ENCODE results near the gene PCNX3.

Gene PCNX3

DNA sequence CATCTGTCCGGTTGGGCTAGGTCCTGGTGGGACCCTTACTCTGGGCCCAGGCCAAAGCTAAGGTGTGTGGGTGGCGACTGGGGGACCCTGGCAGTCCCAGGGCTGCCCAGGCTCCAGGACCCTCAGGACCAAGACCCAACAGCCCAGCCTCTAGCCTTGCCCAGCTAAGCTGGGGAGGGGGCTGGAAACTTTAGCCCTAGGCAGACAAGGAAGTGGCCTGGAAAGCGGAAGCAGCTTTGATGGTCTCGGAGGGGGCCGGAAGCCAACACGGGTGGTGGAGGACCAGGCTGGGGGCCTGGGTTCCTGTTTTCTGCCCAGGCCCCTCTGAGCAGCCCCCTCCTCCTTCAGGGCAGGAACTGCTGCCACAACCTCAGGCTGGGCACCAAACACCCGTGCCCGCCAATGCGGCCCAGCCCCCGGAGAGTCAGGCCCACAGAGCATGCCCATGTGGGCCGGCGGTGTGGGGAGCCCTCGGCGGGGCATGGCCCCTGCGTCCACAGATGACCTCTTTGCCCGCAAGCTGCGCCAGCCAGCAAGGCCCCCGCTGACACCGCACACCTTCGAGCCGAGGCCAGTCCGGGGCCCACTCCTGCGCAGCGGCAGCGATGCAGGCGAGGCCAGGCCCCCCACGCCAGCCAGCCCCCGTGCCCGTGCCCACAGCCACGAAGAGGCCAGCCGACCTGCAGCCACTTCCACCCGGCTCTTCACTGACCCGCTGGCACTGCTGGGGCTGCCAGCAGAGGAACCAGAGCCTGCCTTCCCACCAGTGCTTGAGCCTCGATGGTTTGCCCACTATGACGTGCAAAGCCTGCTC lies 25.1 kb downstream of the PCNX3 start:
- peak; percentile 55 for DNase-seq

DNA sequence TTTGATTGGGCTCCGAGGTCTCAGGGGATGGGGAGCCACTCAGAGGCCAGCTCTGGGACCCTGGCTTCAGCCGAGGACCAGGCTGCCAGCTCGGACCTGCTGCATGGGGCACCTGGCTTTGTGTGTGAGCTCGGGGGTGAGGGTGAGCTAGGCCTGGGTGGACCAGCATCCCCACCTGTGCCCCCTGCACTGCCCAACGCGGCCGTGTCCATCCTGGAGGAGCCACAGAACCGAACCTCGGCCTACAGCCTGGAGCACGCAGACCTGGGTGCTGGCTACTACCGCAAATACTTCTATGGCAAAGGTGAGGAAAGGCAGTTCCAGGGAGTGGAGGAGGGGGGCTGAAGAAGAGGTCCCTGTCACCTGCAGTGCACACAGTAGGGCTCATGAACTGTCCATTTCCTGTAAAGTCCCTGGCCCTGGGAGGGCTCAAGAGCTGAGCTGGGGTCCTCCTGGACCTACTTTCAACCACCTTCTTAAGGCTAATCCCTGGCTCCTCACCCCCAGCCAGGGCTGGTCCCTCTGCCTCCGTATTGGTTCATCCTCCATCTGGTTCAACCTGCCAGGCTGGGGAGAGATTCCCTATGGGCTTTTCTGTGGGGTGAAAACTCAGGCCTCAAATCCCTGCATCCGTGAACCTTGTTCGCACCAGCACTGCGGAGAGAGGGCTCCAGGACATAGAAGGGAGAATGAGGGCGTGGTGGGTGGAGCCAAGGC lies 25.9 kb downstream of the PCNX3 start:
- no peak for DNase-seq

- DNase-seq: no peak
Measured at GRCh38 chr11:65642014-65642671, 26.6 kb downstream of the PCNX3 start.

- no peak for DNase-seq
Measured at GRCh38 chr11:65643971-65644370, 28.4 kb downstream of the PCNX3 start.

DNA sequence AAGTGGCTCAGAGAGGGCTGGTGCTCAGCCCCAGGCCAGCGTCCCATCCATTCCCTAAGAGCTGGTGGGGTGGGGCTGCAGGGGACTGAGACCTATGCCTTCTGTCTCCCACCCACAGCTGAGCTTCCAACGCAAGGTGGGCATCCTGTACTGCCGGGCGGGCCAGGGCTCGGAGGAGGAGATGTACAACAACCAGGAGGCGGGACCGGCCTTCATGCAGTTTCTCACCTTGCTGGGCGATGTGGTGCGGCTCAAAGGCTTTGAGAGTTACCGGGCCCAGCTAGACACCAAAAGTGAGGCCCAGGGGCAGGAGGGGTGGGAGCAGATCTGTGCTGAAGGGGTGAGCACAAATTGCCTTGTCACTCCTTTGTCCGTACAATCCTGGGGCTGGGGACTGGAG lies 29.3 kb downstream of the PCNX3 start:
- DNase-seq: no peak

GRCh38 chr11:65645710-65646109 lies 30.1 kb downstream of the PCNX3 start:
- no peak for DNase-seq

DNA sequence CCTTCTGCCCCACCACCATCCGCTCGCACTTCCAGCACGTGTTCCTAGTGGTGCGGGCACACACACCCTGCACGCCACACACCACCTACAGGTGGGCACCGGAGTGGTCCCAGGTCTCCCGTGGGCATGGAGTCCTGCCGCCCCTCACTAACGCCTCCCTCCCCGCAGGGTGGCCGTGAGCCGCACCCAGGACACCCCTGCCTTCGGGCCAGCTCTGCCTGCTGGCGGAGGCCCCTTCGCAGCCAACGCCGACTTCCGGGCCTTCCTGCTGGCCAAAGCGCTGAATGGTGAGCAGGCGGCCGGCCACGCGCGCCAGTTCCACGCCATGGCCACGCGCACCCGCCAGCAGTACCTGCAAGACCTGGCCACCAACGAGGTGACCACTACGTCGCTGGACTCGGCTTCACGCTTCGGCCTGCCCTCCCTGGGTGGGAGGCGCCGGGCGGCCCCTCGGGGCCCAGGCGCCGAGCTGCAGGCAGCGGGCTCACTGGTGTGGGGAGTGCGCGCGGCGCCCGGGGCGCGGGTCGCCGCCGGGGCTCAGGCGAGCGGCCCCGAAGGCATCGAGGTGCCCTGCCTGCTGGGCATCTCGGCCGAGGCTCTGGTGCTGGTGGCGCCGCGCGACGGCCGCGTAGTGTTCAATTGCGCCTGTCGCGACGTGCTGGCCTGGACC lies 30.8 kb downstream of the PCNX3 start:
- no peak for DNase-seq

DNA sequence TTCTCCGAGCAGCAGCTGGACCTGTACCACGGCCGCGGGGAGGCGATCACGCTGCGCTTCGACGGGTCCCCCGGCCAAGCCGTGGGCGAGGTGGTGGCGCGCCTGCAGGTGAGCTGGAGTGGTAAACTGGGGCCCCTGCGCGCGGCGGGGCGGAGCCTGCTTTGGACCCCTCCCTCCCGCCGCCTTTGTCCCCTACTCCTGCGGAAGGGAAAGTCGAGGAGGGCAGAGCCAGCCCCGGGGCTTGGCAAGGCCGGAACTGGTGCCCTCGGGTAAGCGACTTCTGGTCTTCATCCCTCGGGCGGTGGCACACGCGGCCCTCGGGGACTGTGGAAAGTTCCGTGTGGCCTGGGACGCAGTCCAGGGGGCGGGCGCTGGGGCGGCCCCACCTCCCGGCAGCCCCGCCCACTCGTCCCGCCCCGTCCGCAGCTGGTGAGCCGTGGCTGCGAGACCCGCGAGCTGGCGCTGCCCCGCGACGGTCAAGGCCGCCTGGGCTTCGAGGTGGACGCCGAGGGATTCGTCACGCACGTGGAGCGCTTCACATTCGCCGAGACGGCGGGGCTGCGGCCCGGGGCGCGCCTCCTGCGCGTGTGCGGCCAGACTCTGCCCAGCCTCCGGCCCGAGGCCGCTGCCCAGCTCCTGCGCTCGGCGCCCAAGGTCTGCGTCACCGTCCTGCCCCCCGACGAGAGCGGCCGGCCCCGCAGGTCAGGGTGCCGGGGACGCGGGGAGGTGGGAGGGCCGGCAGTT lies 31.6 kb downstream of the PCNX3 start:
- no peak for DNase-seq

GRCh38 chr11:65648997-65649493 lies 33.5 kb downstream of the PCNX3 start:
- DNase-seq: no peak

DNA sequence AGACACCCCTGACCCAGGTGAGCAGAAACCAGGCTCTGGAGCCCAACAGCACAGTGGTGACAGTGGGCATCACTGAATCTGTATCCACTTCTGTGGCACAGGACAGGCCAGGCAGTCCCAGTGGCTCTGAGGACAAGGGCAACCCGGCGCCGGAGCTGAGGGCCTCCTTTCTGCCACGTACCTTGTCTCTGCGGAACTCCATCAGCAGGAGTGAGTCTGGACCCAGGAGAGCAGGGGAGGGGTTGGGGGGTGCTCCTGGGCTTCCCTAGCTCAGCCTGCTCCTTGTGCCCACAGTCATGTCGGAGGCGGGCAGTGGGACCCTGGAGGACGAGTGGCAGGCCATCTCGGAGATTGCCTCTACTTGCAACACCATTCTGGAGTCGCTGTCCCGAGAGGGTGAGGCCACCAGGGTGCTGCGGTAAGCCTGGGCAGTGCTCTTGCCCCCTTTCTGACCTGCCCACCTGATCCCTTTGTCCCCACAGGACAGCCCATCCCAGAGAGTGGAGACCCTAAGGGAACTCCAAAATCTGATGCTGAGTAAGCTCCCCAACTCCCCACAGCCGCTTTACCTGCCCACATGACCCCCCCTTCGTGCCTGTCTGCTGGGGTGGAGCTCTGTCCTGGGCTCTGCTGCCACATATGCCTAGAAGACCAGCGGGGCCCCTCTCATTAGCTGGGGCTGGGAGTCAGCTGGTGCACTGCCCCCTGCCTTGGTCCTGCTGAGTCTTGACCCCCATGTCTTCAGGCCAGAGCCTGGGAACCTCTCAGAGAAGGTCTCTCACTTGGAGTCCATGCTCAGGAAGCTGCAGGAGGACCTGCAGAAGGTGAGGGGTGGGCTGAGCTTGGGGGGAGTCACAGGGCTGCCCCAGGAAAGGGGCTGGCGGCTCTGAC lies 34.3 kb downstream of the PCNX3 start:
- no peak for DNase-seq

DNA sequence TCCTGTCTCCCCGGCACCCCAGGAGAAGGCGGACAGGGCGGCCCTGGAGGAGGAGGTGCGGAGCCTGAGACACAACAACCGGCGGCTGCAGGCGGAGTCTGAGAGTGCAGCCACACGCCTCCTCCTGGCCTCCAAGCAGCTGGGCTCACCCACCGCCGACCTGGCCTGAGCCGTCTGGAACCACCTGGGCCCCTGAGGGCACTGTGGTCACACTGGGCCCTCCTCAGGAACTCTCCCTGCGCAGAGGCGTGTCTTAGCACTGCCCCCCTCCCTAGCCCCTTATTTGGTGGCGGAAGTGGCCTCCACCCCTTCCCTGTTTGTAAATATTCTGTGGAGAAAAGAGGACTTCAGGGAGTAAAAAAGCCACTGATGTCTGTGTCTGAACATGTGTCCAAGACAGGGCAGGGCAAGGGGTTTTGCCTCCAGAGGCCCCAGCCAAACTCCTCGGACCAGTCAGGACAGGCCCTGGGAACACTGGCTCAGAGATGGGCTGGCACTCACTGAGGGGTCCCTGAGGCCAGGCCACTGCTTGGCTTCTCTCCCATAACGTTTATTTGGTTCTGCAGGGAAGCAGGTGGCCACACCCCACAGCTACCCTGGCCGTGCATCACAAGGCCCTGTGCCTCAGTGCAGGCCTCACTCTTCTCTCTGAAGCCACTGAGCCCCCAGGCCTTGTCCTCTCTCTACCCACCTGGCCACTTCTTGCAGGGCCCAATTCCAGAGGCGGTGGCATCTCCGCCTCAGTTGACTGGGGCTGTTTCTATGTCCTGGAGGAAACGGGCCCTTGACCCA lies 35.2 kb downstream of the PCNX3 start:
- no peak for DNase-seq

- no peak for DNase-seq
Measured at GRCh38 chr11:65651339-65651588, 35.7 kb downstream of the PCNX3 start.

- peak; percentile 5 for DNase-seq
Measured at GRCh38 chr11:65651589-65652510, 36.3 kb downstream of the PCNX3 start.

- DNase-seq: peak; percentile 97
Measured at GRCh38 chr11:65652511-65653228, 37.1 kb downstream of the PCNX3 start.

DNA sequence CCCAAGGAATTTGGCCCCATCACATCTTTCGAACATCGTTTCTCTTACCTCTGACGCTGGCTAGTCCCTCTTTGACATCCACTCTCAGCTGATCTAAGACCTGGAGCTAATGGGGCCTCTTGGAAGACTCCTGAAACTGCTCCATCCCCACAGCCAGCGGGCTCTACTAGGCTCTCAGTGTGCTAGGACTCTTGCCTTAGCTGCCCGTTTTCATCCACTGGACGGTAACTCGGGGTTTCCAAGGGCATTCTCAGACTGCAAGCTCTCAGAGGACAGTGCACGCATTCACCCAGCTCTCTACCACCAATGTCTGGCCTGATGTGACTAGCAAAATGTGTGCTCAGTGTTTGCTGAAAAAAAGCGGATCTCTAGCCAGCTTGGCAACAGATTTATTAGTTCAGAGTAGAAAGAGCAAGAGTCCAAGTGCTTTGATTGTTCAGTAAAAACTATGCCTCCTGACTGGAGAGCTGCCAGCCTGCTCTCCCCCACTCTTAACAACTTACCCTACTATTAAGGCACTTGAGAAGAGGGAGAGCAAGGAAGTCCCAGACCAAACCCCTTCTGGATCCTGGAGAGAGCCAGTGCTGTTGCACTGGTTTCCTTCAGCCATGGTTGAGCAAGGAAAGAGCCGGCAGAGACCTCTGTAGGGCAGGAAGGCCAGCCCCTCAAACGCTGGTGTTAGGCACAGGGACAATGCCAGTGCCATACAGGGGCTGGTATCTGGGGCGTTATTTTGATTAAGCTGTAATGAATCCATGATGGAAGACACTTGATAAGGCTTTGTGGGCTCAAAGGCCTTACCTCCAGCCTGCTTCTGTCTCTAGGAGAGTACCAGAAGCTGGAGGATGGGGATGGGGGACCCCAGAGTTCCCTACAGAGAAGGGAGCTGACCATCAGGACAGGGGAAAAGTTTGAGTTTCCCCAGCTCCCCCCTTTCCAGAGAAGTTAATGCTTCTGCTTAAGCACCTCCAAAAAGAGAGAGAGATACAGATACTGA lies 38.0 kb downstream of the PCNX3 start:
- DNase-seq: no peak

DNA sequence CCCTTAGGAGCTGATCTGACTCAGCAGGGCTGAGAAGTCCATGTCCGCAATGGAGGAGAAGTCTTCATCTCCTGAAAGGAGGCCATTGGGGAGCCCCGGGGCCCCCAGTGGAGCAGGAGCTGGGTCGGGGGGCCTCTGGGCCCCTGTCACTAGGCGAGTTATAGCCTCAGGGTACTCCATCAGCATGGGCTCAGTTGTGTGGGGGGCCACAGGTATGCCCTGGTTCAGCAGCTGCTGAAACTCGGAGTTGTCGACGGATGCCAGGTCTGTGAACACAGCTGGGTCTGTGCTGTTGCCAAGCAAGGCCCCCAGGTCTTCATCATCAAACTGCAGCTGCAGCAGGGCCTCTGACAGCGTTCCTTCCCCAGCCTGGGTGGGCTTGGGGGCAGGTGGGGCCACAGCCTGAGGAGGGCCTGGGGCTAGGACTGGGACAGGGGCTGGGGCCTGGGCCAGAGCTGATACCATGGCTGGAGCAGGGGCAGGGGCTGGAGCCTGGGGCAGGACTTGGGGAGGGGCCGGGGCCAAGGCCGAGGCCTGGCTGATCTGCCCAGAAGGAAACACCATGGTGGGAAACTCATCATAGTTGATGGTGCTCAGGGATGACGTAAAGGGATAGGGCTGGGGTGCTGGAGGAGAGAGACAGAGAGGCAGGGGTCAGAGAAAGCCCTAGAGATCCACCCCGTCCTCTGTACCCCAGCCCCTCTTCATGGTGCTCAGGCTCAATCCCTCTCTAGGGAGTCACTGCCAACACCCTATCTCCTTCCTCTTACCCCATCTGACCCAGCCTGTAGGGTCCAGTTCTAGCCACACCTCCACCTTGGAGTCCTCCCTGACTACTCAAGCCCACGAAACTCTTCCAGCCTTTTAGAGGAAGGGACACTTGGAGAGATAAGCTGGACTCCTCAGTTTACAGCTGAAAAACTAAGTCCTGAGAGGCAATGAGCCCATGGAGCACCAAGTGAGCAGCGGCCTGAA lies 39.1 kb downstream of the PCNX3 start:
- DNase-seq: no peak

Measured in inflammatory macrophage treated with lipopolysaccharide for 4 hours (primary cell).